Activated effector memory CD4-positive, alpha-beta T cell treated with Interleukin-2 at 50 U/mL for 16 hours (primary cell): Measurements from ENCODE around the gene AGBL5.

Experiments
- DNase-seq: peaks from one replicate; pipeline ENCODE4 v3.0.0-alpha.2; 2020

The AGBL5 gene

GRCh38 chr2:27025281-27025800 lies 26.1 kb upstream of the AGBL5 start:
- no peak for DNase-seq

- no peak for DNase-seq
Observed at GRCh38 chr2:27025861-27026851, 25.3 kb upstream of the AGBL5 start.

- no peak for DNase-seq
Observed at GRCh38 chr2:27027211-27027651, 24.2 kb upstream of the AGBL5 start.

- DNase-seq: no peak
Observed at GRCh38 chr2:27029051-27029450, 22.4 kb upstream of the AGBL5 start.

- DNase-seq: peak; percentile 71
Observed at GRCh38 chr2:27032495-27033252, 18.8 kb upstream of the AGBL5 start, which contains the start of gene TMEM214. TMEM214 (plus strand) TSS chr2:27032965; CDS start chr2:27033016, 51 bp downstream.

GRCh38 chr2:27033253-27033852 lies 18.1 kb upstream of the AGBL5 start:
- DNase-seq: no peak

- DNase-seq: no peak
Observed at GRCh38 chr2:27038012-27038411, 13.5 kb upstream of the AGBL5 start.

GRCh38 chr2:27038631-27039339 lies 12.7 kb upstream of the AGBL5 start:
- no peak for DNase-seq

GRCh38 chr2:27039426-27039825 lies 12.0 kb upstream of the AGBL5 start:
- DNase-seq: no peak

GRCh38 chr2:27039871-27040270 lies 11.6 kb upstream of the AGBL5 start:
- no peak for DNase-seq

- no peak for DNase-seq
Observed at GRCh38 chr2:27040282-27040681, 11.2 kb upstream of the AGBL5 start.

GRCh38 chr2:27041752-27042151 lies 9.7 kb upstream of the AGBL5 start:
- no peak for DNase-seq

GRCh38 chr2:27042159-27042661 lies 9.3 kb upstream of the AGBL5 start:
- DNase-seq: no peak

GRCh38 chr2:27042985-27043634 lies 8.4 kb upstream of the AGBL5 start:
- DNase-seq: no peak

GRCh38 chr2:27049422-27050280 lies 1.8 kb upstream of the AGBL5 start:
- no peak for DNase-seq

GRCh38 chr2:27050281-27050995 lies 1.0 kb upstream of the AGBL5 start:
- DNase-seq: peak; percentile 87

GRCh38 chr2:27051902-27052645 lies 606 bp downstream of the AGBL5 start:
- no peak for DNase-seq

- DNase-seq: no peak
Observed at GRCh38 chr2:27053321-27053720, 1.9 kb downstream of the AGBL5 start.

GRCh38 chr2:27053776-27054175 lies 2.3 kb downstream of the AGBL5 start:
- DNase-seq: no peak
